GM12864 (cell line): ENCODE measurements around the gene SEMA4A.

Experiments
- DNase-seq: peaks from one replicate; pipeline ENCODE4 v3.0.0-alpha.2; 2011; ENCODE audit warnings: low read depth
- H3K4me3 ChIP-seq: 2 replicates; pipeline ENCODE4 v1.5.1; 2011; ENCODE audit warnings: mild to moderate bottlenecking, low read depth, low read length, control low read depth
- TF ChIP-seq, protein P1 (sequence below): IDR thresholded peaks from 2 replicates; pipeline ENCODE4 v1.5.1; 2011; ENCODE audit warnings: low read depth, mild to moderate bottlenecking, moderate library complexity, low read length, control low read depth, inconsistent platforms; ENCODE audit errors: missing control alignments

Gene SEMA4A

DNA sequence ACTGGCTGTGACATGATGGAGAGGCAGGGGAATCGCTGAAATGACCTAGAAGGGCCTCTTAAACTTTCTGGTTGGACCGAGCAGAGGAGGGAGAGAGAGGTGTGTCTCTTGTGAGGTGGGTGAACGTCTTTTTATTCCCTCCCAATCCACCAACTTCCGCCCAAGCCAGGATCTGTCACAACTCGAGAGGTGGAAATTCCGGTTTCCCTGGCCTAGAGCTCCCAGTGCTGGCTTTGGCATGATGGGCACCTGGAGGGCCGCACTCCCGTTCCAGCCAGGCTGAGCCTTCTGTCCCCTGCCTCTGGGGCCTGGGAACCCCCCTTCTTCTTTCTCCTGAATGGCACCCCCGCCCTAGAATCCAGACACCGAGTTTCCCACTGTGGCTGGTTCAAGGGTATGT lies at the start of gene SEMA4A:
SEMA4A (plus strand) TSS at position 224 of the 400 bp plus-strand sequence. CDS start 994 bp downstream, outside the sequence.
- TF ChIP-seq, protein P1, sequence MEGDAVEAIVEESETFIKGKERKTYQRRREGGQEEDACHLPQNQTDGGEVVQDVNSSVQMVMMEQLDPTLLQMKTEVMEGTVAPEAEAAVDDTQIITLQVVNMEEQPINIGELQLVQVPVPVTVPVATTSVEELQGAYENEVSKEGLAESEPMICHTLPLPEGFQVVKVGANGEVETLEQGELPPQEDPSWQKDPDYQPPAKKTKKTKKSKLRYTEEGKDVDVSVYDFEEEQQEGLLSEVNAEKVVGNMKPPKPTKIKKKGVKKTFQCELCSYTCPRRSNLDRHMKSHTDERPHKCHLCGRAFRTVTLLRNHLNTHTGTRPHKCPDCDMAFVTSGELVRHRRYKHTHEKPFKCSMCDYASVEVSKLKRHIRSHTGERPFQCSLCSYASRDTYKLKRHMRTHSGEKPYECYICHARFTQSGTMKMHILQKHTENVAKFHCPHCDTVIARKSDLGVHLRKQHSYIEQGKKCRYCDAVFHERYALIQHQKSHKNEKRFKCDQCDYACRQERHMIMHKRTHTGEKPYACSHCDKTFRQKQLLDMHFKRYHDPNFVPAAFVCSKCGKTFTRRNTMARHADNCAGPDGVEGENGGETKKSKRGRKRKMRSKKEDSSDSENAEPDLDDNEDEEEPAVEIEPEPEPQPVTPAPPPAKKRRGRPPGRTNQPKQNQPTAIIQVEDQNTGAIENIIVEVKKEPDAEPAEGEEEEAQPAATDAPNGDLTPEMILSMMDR, result no peak
- H3K4me3 ChIP-seq, result peak within 1 kb of the TSS; percentile 71
- DNase-seq, result no peak

DNA sequence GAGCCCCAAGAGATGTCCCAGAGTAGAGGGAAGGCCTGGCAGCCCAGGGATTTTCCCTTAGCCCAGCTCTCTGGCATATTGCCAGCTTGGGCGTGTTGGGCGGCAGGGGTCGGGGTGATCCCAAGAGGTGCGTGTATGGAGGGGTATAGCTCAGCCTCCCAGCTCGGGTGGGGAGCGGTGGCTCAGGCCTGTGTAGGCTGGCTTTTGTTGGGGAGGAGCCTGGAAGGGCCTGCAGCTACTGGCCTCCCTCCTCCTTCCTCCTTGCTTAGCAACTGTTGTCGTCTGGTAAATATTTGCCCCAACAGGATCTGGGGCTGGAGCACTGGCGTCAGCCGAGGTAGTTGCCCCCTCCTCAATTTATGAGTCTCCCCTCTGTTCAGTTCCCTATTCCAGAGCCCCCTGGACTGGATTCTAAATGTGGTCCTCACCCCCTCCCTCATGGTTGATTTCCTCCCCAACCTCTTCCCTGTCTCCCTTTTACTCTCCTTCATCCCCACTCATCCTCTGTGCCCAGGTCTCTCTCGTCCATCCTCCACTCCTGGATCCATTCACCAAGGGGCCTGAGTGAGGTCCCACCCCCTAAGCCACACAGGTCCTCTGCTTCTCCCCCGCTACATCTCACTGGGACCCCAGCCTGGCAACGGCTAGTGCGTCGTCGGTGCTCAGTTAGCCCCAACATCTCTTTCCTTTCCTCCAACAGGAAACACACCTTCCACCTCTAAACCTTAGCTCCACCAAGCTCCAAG lies 49.1 kb upstream of the SEMA4A start:
- no peak overlapping the region for H3K4me3 ChIP-seq
- no peak for DNase-seq
- TF ChIP-seq, protein P1, result no peak

DNA sequence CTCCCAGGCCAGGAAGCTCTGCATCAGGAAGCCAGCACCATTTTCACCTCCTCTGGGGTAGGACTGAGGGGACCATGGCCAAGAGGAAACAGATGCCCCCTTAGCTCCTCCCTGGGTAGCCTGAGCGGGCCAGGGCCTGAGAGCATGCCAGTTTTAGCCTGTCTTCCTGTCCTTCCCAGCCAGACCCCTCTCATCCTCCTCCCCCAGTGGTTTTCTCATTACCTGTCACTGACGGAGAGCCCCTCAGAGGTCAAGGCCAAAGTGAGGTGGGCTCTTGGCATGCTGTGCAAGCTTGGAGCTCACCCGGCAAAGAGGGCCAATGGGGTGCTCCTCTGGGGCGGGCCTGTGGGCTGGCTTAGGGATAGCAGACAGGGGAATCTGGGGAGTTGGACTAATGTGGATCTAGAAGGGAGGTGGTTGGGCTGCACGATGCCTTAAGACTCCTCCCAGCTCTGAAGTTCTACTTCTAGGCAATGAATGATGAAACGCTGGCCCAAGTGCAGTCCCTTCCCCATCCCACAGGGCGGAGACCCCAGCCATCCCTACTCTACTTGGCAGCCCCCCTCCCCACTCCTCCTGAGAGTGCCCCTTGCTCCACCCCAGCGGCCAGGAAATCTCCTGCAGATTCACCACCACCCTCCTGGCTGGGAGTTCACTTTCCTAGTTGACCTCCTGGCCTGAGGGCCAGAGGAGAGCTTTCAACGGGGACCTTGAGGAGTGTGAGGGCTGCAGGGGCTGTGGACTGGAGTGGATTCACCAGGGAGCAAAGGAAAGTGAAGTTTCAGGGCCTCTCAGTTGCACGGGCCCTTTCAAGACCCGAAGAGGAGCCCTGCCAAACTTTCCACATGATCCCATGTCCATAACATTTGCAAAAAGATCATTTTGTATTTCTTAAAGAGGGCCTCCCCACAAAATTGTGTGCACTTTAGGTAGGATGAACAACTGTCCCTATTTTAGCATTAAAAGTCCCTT lies 48.2 kb upstream of the SEMA4A start:
- TF ChIP-seq, protein P1, result no peak
- peak overlapping the region; percentile 40; the same call in 1 of the 2 replicates for H3K4me3 ChIP-seq
- no peak for DNase-seq

DNA sequence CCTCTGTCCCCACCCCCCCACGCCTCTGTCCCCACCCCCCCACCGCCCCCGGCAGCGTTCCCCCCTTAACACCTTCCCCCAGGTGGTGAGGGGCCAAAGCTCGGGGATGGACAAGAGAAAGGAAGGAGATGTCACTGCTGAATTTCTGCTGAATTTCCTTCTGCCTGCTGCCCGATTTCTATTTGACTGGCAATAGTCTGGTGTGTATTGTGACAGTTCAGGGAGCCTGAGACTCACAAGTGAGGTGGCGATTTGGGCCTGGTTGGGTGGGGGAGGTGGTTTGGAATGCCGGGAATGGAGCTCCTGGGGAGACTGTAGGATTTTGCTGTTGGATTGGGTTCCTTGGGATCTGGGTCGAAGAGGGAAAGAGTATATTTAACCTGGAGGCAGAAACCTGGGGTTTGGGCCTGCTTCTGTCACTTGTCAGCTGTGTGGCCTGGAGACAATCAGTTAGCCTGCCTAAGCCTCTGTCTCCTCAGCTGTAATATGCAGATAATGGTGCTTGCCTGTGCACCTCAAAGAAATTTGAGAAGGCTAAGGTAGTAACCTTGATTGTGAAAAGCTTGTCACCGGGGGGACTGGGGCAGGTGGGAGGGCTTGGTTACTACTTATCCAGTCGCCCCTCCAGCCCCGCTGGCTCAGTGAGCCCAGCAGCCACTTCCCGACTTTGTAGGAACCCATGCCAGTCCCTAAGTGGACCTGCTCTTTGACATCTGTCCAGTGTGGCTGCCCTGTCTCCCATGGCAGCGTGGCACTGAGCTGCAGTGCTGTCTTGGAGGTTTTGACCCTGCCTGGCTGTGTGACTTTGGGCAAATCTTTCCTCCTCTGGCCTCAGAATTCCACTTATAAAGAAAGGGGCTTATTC lies 46.5 kb upstream of the SEMA4A start:
- DNase-seq, result no peak
- TF ChIP-seq, protein P1, result no peak
- H3K4me3 ChIP-seq, result peak overlapping the region; percentile 20; the same call in 1 of the 2 replicates

DNA sequence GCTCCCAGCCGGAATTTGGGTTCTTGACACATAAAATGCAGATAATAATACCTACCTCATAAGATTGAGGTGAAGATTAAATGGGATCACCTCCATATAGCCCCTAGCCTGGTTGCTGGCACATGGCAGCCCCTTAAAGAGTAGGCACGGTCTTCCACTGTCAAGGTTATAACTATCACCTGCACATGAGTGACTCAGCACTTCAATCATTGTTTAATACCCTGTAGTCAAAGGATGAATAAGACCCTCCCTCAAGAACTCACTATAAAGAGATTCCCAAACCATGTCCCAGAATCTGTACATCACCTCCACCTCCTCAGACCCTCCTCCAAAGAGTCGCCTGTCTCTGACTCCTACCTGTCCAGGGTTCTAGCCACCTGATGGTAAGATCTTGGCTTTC lies 45.3 kb upstream of the SEMA4A start:
- TF ChIP-seq, protein P1, result no peak
- H3K4me3 ChIP-seq, result no peak overlapping the region
- no peak for DNase-seq

DNA sequence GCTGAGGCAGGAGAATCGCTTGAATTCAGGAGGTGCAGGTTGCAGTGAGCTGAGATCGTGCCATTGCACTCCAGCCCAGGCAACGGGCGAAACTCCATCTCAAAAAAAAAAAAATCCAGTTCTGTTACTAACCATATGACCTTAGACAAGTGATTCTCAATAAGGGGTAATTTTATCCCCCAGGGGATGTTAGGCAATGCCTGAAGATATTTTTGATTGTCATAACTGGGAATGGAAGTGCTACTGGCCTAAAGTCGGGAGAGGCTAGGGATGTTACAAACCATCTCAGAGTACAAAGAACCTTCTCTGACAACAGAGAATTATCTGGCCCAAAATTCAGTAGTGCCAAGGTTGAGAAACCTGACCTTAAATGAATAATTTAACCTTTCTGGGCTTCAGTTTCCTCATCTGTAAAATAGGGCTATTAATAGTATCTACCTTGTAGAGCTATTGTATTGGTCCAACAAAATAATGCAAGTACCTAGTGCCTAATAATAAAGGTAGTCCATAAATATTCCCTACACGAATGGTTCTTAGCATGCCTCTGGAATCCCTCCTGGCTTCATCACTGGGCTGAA lies 44.6 kb upstream of the SEMA4A start:
- H3K4me3 ChIP-seq, result no peak overlapping the region
- TF ChIP-seq, protein P1, result no peak
- no peak for DNase-seq
